Ecto neural progenitor cell (in vitro differentiated cells): Measurements from ENCODE around the gene SEMA3E.
"Not testable (repeated sequence)": the region's sequence is repeated elsewhere in the genome, so short reads cannot be mapped to it uniquely, and the experiment has no call there.

Source experiments
- DNase-seq: peaks from one replicate; pipeline ENCODE4 v3.0.0-alpha.2; 2018; ENCODE audit warnings: low spot score

The SEMA3E gene

DNA sequence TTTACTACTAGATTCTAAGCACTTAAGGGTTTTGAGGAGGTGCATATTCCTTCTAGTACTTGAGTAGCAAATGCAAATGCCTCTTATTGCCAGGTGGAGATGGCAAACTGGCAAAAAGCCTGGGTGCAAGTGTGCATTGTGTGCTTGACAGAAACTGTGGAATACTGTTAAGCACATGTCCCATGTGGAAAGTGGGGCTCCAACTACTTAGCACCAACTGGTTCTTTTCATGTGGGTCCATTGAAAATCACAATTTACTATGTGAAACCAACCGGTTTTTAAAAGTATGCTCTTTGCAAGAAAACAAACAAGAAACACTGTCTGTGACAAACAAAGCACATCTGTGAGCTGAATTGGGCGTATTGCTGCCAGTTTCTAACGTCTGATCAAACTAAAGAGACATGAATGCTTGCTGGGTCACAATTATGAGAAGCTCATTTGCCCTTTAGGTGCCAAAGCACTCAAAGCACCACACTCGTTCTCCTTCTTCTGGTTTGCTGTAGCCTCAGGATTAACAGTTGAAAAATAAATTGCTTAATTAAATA, 197.4 kb downstream of the SEMA3E start:
- no peak for DNase-seq

DNA sequence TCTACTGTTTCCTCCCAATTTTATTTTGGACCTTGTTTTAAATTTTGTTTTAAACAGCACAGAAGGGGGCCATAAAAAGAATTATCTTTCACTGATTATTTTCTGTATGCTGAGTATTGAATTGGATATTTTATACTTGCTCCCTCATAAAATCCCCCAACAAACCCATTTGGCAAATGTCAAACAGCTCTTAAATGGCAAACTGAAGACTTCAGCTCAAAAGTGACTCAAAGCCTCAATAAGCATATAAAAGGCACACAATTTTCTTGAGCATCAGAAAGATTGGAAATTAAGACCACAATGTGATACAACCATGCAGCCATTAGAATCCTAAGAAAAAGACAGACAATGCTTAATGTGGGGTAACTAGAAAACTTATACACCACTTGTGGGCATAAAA, 199.2 kb downstream of the SEMA3E start:
- no peak for DNase-seq

DNA sequence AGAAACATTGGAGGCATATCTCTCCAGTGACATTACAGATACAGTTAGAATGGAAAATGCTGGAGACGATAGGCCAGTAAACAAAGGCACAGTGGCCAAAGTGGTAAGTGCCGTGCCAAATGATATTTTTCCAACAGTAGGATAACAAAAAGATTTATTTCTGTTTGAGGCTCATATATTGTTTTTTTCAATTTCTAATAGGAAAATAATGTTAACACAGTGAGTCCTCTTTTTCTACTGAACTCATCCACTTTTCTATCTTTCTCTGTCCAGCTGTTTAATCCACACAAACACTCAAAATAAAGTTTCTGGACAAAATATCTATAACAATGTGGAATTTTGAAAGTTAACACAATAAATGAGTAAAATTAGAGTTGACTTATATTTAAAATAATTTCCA, 201.3 kb downstream of the SEMA3E start:
- no peak for DNase-seq

DNA sequence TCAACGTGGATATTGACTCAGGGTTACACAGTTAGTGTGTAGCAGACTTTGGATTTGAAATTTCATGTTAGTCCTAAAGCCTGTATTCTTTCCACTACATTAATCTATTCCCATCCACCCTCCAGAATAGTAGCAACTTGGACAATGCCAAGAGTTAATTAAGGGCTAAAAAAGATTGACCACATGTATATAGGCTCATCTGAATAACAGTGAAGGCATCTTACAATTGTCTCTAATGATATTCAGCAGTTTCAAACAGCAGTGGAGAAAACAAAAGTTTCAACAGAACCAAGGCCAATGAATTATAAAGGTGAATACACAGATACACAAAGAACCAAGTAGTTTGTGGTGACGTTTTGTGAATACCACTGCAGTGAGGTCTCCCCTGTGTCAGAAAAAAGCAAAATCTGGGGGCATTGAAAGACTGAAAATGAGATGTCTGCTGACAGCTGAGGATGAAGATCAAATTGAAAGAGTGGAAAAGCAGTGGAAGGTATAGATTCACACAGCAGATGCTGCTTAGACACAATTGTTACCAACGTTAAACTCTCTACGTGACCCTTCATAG, 202.8 kb downstream of the SEMA3E start:
- DNase-seq: no peak

DNA sequence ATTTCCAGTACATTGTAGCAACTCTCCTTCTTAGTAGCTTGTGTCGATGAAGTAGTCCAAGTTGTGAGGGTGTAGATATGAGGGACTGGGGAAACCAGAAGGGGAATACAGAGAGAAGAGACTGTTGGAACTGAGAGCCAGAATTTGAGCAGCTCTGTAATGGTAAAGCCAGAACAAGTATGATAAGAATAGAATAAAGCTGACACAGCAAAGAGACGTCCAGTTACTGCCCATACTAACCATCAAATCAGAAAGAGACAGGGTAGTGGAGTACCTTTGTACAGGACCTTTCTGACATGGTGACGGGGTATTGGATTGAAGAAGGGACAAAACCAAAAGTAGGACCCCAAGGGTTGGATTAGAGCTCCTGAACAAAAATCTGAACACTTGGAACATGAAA, 206.0 kb downstream of the SEMA3E start:
- no peak for DNase-seq

DNA sequence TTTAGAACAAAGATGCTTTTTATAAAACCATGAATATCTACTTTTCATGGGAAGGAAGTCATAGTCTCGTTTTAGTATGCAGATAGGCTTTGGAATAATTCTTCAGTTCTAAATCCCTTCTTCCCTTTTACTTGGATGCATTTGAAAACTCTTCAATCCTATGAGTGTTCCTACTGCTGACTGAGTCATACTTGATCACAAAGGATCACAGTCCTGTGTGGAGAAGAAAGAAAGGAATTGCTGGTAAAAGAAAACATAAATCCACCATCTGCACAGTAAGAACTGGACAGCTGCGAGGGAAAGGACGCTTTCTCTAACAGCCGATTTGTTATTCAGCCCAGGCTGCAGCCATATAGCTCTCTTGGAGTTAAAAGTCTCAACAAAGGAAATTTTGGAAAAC, 209.9 kb downstream of the SEMA3E start:
- no peak for DNase-seq

DNA sequence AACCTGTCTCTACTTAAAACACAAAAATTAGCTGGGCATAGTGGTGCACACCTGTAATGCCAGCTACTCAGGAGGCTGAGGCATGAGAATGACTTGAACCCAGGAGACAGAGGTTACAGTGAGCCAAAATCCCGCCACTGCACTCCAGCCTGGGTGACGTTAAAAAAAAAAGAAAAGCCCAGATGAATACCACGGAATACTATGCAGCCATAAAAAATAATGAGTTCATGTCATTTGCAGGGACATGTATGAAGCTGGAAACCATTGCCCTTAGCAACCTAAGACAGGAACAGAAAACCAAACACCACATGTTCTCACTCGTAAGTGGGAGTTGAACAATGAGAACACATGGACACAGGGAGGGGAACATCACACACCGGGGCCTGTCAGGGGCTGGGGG, 218.7 kb downstream of the SEMA3E start:
- not testable (repeated sequence) for DNase-seq

DNA sequence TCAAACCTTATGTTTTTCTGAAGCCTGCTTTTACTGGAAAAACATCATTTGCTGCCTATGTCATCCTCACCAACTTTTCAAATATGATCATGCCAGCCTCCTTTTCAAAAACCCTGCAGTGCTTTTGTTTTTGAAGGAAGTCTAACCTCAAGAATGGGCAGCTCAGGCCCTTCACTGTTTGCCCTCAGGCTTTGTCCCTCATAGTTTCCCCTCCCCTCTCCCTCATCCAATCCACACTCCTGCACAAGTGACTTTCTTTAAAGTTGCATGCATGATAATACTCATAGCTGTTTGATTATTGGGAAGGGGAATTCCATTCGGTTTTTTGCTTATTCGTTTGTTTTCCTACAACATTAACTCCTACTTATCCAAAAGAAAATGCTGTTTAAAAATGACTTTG, 219.4 kb downstream of the SEMA3E start:
- DNase-seq: no peak

DNA sequence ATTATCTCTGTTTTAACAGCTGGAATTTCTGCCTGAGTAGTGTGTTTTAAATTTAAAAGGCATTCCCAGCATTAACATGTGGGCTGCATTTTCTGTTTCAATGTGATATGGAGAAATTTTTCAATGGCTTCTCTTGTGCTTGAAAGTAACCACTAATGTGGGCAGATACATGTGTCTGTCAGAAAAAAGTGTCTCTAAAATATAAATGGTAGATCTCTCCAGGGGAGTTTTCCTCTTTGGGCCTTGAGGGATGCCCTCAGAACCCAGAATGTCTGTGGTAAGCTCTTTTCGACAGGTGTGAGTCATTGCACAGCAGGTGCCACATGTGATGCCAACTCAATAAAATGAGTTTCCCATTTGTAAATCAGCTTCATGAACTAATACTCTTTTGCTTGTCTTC, 221.1 kb downstream of the SEMA3E start:
- DNase-seq: no peak

DNA sequence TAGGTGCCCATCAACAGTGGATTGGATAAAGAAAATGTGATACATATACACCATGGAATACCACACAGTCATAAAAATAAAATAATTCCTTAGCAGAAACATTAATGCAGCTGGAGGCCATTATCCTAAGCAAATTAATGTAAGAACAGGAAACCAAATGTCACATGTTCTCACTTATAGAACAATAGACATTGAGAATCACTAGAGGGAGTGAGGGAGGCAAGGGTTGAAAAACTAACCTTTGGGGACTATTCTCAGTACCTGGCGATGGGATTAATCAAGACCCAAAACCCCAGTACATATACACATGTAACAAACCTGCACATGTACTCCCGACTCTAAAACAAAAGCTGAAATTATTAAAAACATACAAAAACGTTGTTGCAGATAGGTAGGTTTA, 222.6 kb downstream of the SEMA3E start:
- no peak for DNase-seq

DNA sequence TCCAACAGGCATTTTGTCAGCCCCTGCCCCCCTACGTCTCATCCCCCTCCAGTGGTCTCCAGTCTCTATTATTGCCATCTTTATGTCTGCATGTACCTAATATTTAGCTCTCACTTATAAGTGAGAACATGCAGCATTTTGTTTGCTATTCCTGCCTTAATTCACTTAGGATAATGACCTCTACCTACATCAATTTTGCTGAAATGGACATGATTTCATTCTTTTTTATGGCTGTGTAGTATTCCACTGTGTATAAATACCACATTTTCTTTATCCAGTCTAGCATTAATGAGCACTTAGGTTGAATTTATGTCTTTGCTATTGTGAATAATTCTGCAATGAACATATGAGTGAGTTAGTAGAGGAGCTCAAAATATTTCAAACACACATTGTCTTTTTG, 229.9 kb downstream of the SEMA3E start:
- DNase-seq: no peak

DNA sequence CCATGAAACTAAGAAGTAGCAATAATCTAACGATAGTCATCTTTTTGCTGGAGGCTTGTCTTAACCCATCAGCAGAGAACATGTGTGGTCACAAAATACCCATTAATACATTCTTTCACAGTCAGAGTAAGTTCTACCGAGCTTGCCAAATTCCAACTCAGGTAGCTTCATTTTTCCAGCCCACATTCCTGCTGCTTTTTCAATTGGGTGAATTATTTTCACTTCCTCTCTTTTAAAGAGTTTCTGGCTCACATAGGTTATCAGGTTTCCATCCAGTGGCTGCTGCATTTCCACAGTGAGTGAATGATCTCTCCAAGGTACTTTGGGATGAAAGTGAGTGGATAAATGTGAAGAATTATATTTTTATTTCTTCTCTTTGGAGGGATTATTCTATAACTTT, 233.1 kb downstream of the SEMA3E start:
- no peak for DNase-seq

DNA sequence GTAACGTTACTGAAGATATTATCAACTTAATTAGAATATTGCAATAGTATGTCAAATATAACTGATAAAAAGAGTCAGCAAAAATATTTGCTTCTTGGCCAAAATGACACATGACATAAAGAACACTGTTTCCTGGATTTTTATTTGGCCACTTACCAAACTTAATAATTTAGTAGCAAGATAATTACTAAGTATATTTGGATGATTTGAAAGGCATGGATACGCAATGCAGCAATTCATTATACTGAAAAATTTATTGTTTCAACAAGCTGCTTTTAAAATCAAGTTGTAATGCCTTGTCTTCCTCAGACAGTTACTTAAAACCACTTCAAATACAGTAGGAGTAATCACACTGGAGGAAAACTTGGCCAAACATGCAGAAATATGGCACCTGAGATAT, 234.0 kb downstream of the SEMA3E start:
- no peak for DNase-seq

DNA sequence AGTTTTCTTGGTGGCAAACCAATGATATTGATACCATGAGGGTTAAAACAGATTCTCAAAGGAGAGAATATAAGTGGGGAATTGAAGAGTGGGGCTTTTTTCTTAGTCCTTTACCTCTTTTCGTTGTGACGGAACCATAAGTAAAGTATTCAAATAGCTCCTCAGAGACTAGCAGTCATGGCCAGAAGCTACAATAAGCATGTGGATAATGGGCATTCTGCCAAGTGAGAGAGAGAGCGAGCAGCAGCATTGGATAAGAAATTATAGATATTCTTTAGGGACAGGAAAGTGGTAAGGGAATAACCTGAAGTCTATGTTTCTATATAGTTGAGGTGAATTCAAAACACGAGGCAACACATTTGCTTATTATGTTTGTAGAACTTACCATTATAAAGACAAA, 235.1 kb downstream of the SEMA3E start:
- DNase-seq: no peak

DNA sequence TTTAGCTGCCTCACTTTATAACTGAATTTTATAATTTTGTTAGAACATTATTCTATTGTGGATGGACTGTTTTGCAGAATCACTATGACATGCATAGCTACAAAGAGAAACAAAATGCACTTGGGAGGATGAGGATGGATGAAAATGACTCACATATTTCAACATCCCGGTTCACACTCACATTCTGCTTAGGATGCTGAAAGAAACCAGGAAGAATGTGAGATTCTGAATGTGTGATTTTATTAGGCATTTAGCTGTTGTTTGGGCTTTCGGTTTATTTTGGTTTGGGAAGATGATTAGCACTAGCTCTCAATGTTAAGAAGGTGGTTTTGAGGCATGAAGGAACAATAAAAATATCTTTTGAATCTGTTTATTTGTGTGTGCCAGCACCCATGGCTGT, 235.5 kb downstream of the SEMA3E start:
- DNase-seq: no peak

DNA sequence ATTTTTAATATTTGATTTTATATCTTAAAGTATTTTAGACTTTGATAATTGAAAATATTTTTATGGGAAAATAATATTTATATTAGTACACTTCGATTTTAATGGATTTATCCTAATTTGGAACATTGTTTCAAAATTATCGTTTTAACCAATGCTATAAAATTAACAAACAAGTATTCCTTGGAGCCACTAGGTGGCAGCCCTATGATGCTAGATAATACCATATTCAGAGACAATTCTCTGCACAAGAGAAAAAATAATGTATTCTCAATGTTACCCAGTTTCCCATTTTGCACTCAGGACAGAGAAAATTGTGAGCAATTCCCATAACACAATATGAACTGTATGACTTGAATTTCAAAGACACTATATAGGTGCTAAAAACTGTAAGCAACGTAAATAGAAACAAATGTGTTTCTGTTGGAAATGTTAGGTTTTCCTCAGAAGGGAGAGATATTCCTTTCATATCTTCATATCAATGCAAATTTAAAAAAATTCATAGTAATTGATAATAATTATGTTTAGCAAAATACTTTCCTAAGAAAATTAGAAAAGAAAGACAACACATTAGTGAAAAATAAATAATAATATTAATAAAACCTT, 237.8 kb downstream of the SEMA3E start:
- no peak for DNase-seq

DNA sequence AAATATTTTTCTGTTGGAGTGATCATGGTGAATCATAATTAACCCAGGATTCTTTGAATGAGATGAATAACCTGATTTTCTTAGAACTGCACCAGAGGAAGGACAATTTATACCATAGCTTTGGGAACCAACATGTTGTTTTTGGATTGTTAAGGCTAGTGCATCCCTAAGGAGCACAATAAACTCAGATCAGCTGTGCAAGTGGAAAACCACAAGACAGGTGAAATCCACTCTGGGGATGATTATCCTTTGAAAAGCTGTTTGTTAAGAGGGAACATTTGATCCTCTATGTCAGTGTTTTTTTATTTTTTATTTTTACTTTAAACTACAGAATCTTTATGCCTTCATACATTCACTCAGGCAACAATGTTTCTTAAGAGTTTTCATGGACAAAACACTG, 254.2 kb downstream of the SEMA3E start:
- no peak for DNase-seq

DNA sequence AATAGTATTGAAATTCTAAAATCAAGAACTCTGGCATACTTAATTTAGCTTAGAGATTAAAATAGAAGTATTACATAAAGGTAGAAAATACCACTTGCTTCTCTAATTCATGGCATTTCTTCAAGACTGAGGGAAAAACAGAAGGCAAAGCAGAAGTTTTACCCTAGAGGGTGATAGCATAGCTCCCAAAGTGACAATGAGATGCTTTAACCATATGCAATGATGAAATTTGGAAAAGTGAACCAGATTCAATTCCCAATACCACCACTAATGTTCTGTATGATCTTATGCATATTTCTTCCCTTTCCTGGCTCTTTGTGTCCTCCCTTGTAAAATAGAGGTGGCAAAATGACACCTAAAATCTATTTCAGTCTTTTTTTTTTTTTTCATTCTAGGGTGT, 260.5 kb downstream of the SEMA3E start:
- no peak for DNase-seq

DNA sequence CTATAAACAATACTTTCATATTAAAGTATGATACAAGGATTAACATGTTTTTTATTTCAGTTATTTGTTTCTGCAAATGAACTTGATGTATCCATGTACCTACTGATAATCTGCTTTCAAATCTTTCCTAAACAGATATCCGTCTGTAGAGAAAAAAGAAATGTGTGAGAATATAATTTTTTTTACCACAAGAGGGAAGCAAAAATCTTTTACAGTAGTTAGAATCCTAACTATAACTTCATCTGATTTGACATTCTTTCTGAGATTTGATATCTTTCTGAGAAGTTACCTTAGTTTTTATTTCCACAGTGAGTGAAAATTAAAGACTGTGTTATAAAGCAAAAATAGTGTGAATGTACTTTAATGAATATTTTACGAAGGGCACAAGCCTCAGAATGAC, 282.3 kb downstream of the SEMA3E start:
- no peak for DNase-seq

DNA sequence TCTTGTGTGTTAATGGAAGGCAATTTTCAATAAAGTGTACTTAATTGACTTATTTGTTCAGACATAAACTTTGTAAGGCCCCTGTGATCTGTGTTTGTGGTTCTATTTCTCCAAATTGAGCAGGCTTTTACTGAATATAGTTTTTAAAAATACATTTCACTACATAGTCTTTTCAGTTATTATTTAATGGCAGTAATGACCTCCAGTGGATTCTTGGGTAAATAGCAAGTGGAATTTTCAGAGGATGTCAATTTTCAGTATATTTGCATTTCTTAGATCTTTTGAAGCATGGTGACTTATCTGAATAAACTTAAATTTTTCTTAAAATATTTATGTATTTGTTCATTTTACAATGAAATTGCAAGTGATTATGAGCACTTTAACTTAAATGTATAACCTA, 283.2 kb downstream of the SEMA3E start:
- DNase-seq: no peak

DNA sequence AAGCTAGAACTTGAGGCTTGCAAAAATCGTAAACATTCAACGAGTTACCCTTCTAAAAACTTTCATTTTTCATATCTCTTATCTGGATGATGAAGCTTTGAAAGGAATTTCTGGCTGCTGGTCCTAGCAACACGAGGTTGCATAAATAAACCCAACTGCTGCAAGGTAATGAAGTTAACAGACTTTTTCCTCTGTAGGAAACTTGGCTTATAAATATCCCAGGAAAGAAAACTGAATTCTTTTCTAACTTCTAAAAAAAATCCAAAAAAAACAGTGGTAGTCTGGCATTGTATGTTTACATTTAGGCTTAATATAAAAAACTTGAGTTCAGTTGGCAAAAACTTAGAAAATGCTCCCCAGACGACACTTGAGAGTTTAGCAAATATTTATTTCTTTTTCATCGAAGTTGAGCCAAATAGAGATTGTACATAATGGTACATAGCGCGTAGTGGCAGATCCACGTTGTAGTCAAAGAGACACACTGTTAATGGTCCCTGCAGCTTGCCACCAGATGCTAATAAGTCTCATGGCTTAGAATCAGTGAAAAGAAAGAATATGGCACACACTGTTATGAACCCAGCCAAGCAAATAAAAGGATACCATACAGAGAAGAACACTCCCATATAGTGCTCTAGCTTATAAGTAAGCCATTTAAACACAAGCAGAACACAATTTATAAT, 285.9 kb downstream of the SEMA3E start:
- DNase-seq: no peak

DNA sequence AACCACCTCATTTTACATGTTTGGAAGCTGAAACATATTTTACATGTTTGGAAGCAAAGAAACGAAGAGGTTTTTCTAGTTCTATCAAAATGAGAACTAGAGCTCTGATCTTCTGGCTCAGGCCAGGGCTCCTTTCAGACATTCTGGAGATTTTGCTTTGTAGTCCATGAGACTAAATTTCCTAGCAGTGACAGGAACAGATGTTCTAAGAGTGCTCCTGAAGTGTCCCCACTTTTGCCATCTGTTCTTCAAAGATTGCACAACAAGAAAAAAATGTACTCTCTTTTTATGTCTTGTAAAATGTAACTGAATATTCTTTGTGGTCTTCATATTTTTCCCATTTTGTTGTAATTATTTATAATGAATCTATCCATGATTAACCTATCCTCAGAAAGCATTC, 289.8 kb downstream of the SEMA3E start:
- DNase-seq: no peak

DNA sequence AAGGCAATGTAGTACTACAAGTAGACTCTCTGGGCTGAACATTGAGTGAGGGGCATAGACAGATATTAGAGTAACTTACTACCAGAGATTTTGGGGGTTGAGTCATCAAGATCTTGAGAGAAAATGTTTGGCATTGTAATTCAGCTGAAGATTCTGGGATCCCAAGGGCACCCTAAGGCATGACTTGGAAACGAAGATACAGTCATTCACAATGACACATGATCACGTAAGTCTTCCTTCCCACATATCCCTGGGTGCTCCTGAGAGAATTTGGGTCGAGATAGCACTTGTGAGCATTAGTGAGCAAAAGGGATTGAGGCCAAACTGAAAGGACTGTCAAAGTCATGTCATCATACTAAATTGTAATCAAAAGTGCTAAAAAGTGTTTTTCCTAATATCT, 293.8 kb downstream of the SEMA3E start:
- DNase-seq: no peak

DNA sequence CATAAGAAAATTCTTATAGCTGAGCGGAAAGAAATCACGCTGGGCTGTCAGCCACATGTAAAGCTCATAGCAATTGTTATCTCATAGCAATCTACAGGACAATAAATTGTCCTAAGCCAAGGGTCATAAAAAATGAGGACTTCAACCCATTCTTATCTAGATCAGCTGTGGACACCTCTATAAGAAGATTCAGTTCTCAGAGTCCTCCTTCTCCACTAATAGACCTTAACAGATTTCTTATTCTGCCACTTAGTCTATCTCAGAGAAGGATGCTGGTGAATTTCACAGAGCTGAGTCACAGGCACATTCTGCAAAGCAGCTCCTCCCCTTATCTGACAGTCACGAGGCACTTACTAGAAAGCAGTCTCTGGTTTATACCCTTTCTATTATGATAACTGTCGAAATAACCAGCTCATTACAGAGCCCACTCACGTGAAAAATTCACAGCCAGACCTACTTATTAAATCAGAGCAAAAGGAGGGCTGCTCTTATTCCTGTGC, 300.9 kb downstream of the SEMA3E start:
- DNase-seq: no peak
